ENCODE data around the gene PDE5A. TPM values are rescaled to one million over a fixed set of nuclear protein-coding genes. Genes with fewer than 3 reads are reported as not detected.

Gene PDE5A
- total and polyA plus RNA-seq, 2 donors (not counting 3 experiments of a cell fraction or from before 2014, with no cell fraction given) = 0.73 to 2.3 TPM

GRCh38 chr4:119579823-119580222 lies 48.8 kb downstream of the PDE5A start:
- FAIRE-seq = no peak
- POLR2A ChIA-PET = no interaction called here
- Histone ChIP-seq H3K36me3 (ENCODE audit: control insufficient read depth in 2 of 2, extremely low read depth in 1 of 2, insufficient read depth in 2 of 2, low read length in 2 of 2) (no peaks in the 10 kb centered on the region), H3K79me2 (ENCODE audit: control insufficient read depth, insufficient read depth, low read length) (no peaks in the 10 kb centered on the region), H3K4me3 (replicated peaks in 1 of 3; ENCODE audit: insufficient read depth in 1 of 3, low read depth in 1 of 3, low read length in 3 of 3) (no peak overlapping the region), H3K4me2 (ENCODE audit: insufficient read depth, low read length) (no peak overlapping the region), H3K9me1 (replicated peaks; ENCODE audit: control insufficient read depth, extremely low read depth, insufficient read depth, low read length) (no peaks in the 10 kb centered on the region), H2AFZ (ENCODE audit: low read depth, low read length) (no peak overlapping the region), H3K9ac (replicated peaks; ENCODE audit: extremely low read depth, insufficient read depth, low read length) (no peak overlapping the region), H4K20me1 (replicated peaks; ENCODE audit: control insufficient read depth, extremely low read depth, insufficient read depth, low read length) (no peaks in the 10 kb centered on the region), H3K9me3 (replicated peaks; ENCODE audit: control insufficient read depth, insufficient read depth, low read length) (no peaks in the 10 kb centered on the region), H3K27me3 (ENCODE audit: control insufficient read depth in 2 of 2, insufficient read depth in 2 of 2, low read length in 2 of 2) (no peaks in the 10 kb centered on the region), H3K27ac (ENCODE audit: insufficient read depth, low read depth, low read length) (no peak overlapping the region), H3K4me1 (ENCODE audit: control insufficient read depth, extremely low read depth, insufficient read depth, low read length) (no peaks in the 10 kb centered on the region)
- DNase-seq (ENCODE audit: low read depth, low spot score) = no peak
- no TSS peak for BruUV-seq (replicated peaks)
- intact Hi-C loops (cut with micrococcal nuclease) = no loop called here
- CTCF ChIA-PET = interaction anchor here (1.0 kb wide), 1 partner anchor 21 kb away, joined by 3 read pairs; no protein-coding TSS in a partner anchor
- no peak for TF ChIP-seq MYC (IDR thresholded peaks at IDR 0.05; ENCODE audit: low read depth, low read length)
- TF ChIP-seq MAX (IDR thresholded peaks at IDR 0.05; ENCODE audit: insufficient read depth, insufficient read length) = no peak
- no peak for TF ChIP-seq POLR2AphosphoS5 (IDR thresholded peaks at IDR 0.05; ENCODE audit: insufficient read depth, low read depth, low read length)
- no peak for TF ChIP-seq GATA2 (IDR thresholded peaks at IDR 0.05; ENCODE audit: insufficient read depth, insufficient read length, low read depth, low read length)
- TF ChIP-seq FOS (IDR thresholded peaks at IDR 0.05; ENCODE audit: borderline replicate concordance, insufficient read depth, low read length) = no peak
- TF ChIP-seq POLR2A (IDR thresholded peaks at IDR 0.05; ENCODE audit: low read depth, low read length) = no peak
- no peak for TF ChIP-seq EZH2 (IDR thresholded peaks at IDR 0.05; ENCODE audit: borderline replicate concordance, low read depth, low read length, severe bottlenecking)
- TF ChIP-seq JUN (IDR thresholded peaks at IDR 0.05; ENCODE audit: borderline replicate concordance, insufficient read depth, insufficient read length, low read depth) = no peak
- no peak for TF ChIP-seq CTCF (IDR thresholded peaks at IDR 0.05; ENCODE audit: extremely low read depth in 1 of 2, insufficient read depth in 1 of 2, low read depth in 1 of 2, low read length in 2 of 2)
- dilution Hi-C loops (cut with MboI; ENCODE audit: extremely low pct_ligation_motif_present, low sequenced_read_pairs) = no loop called here
